A549 (cell line): Measurements from ENCODE around the gene CENPU. TPM values are rescaled to one million over a fixed set of nuclear protein-coding genes. Genes with fewer than 3 reads are reported as not detected.

ENCODE experiments used
- ATAC-seq, 2 experiments: fragments of 200-7000 bp in 1 of 2; fragments of >200 bp in 1 of 2; cut with Nextera tagmentation in 1 of 2; cut with Tn5 transposase in 1 of 2; 3 replicates each; pipeline versions ENCODE4 v1.8.0 to v1.9.1; 2018 to 2020; ENCODE audit warnings: mild to moderate bottlenecking in 1 of 2, moderate library complexity in 1 of 2
- CTCF ChIA-PET: fragments of 300-600 bp; sonication (Branson Sonifier 250); formaldehyde crosslinking; extraction: SDS; loops from one replicate; lab custom pipeline; 2021; ENCODE audit warnings: antibody characterized with exemption, inconsistent platforms; lab: Yijun Ruan, JAX
- POLR2A ChIA-PET: fragments of 350-600 bp; formaldehyde crosslinking; extraction: SDS; loops from one replicate; lab custom pipeline; 2021; ENCODE audit warnings: antibody characterized with exemption, inconsistent platforms; lab: Yijun Ruan, JAX
- DNase-seq, 2 experiments: peaks; one replicate each; pipeline versions ENCODE4 v3.0.0 to v3.0.0-alpha.2; 2011 to 2016; ENCODE audit warnings: low read depth in 1 of 2, low spot score in 1 of 2
- FAIRE-seq: peaks from 2 replicates; lab custom pipeline; 2011; peaks lifted over from hg19 to GRCh38; lab: Jason Lieb, UNC
- H3K27ac ChIP-seq, 2 experiments: fragments of >200 bp; sonication (Bioruptor Twin); formaldehyde crosslinking; 3 replicates each; pipeline ENCODE4 v1.5.1; 2016 to 2017
- H3K4me1 ChIP-seq: fragments of >200 bp; sonication (Bioruptor Twin); formaldehyde crosslinking; 3 replicates; pipeline ENCODE4 v1.6.1; 2016
- H3K4me2 ChIP-seq: fragments of >200 bp; sonication (Bioruptor Twin); formaldehyde crosslinking; 3 replicates; pipeline ENCODE4 v1.6.1; 2016
- H3K4me3 ChIP-seq: fragments of >200 bp; sonication (Bioruptor Twin); formaldehyde crosslinking; 3 replicates; pipeline ENCODE4 v1.5.1; 2016
- H3K9me3 ChIP-seq: fragments of >200 bp; sonication (Bioruptor Twin); formaldehyde crosslinking; 3 replicates; pipeline ENCODE4 v1.6.1; 2016
- ATOH8 ChIP-seq: fragments of 250-450 bp; sonication (Bioruptor Pico); IDR thresholded peaks from 2 replicates; pipeline ENCODE4 v1.5.0; 2020; ENCODE audit warnings: low read depth, mild to moderate bottlenecking, moderate library complexity
- CEBPB ChIP-seq, 2 experiments: fragments of >200 bp in 1 of 2; sonication (Bioruptor Twin) in 1 of 2; formaldehyde crosslinking in 1 of 2; IDR thresholded peaks; 2 replicates each; pipeline ENCODE4 v1.6.1; 2012 to 2016
- EHF ChIP-seq: fragments of 250-450 bp; sonication (Bioruptor Pico); IDR thresholded peaks from 2 replicates; pipeline ENCODE4 v1.5.0; 2020; ENCODE audit warnings: mild to moderate bottlenecking
- ELK1 ChIP-seq: fragments of 150-350 bp; IDR thresholded peaks from 2 replicates; pipeline ENCODE4 v1.6.1; 2014; ENCODE audit warnings: low read depth, mild to moderate bottlenecking, low read length
- FOSL2 ChIP-seq, 2 experiments: fragments of 450-650 bp in 1 of 2; fragments of >200 bp in 1 of 2; sonication (Bioruptor Twin) in 1 of 2; formaldehyde crosslinking; IDR thresholded peaks; 2 replicates each; pipeline versions ENCODE4 v1.5.0 to v1.6.1; 2016 to 2020; ENCODE audit warnings: mild to moderate bottlenecking in 1 of 2, moderate library complexity in 1 of 2
- HES2 ChIP-seq: fragments of >200 bp; sonication (Bioruptor Twin); formaldehyde crosslinking; IDR thresholded peaks from 2 replicates; pipeline ENCODE4 v1.6.1; 2016
- HOXA7 ChIP-seq: fragments of 250-450 bp; sonication (Bioruptor Pico); IDR thresholded peaks from 2 replicates; pipeline ENCODE4 v1.5.0; 2020; ENCODE audit warnings: mild to moderate bottlenecking, moderate library complexity
- JUNB ChIP-seq: fragments of >200 bp; sonication (Bioruptor Twin); formaldehyde crosslinking; IDR thresholded peaks from 2 replicates; pipeline ENCODE4 v1.6.1; 2016
- KDM5A ChIP-seq: fragments of 200-600 bp; sonication (generic); IDR thresholded peaks from 2 replicates; pipeline ENCODE4 v1.6.1; 2016; ENCODE audit warnings: antibody characterized with exemption, mild to moderate bottlenecking
- MAZ ChIP-seq: fragments of 150-350 bp; IDR thresholded peaks from 2 replicates; pipeline ENCODE4 v1.6.1; 2014; ENCODE audit warnings: antibody characterized with exemption, low read depth, low read length, borderline replicate concordance
- PBX3 ChIP-seq: IDR thresholded peaks from 2 replicates; pipeline ENCODE4 v1.6.1; 2012
- RAD21 ChIP-seq, 2 experiments: fragments of >200 bp in 1 of 2; sonication (Bioruptor Twin) in 1 of 2; formaldehyde crosslinking in 1 of 2; IDR thresholded peaks in 1 of 2; conservative IDR thresholded peaks in 1 of 2; 2 replicates in 1 of 2; 3 replicates in 1 of 2; pipeline ENCODE4 v1.6.1; 2012 to 2018; ENCODE audit warnings: inconsistent platforms in 1 of 2
- RNF2 ChIP-seq: fragments of 200-600 bp; sonication (generic); IDR thresholded peaks from 2 replicates; pipeline ENCODE4 v1.6.1; 2016; ENCODE audit warnings: low read depth, mild to moderate bottlenecking, antibody characterized with exemption, moderate library complexity, borderline replicate concordance
- SREBF2 ChIP-seq: fragments of 450-650 bp; IDR thresholded peaks from 2 replicates; pipeline ENCODE4 v1.6.1; 2014; ENCODE audit warnings: mild to moderate bottlenecking, moderate library complexity
- WGBS: methylation state at CpG from one replicate; pipeline ENCODE4 v1.1.6; 2017; ENCODE audit errors: missing lambda C conversion rate; 5-methylcytosine and 5-hydroxymethylcytosine counted together
- polyA plus RNA-seq, 4 experiments: library from polyadenylated mRNA; depleted of rRNA in 3 of 4; stranded (reverse); fragments of >200 nt; fragmentation: RNase III in 1 of 4; extraction: RNeasy Plus Mini Kit Qiagen cat#74134 plus additional on column Dnase treatment in 1 of 4; gene quantifications; 2 replicates in 3 of 4; 3 replicates in 1 of 4; pipeline ENCODE4 v1.2.3, GENCODE V29; 2011 to 2017

Gene CENPU
- polyA plus RNA-seq, 2 of the 4 experiments (the other 2 are of a cell fraction) = 22.9 to 28.4 TPM

GRCh38 chr4:184647266-184648053, 86.4 kb downstream of the CENPU start:
- no peak for TF ChIP-seq JUNB
- TF ChIP-seq SREBF2 = no peak
- no peak for TF ChIP-seq ELK1
- TF ChIP-seq EHF (CRISPR knock-in tag) = no peak
- TF ChIP-seq PBX3 = no peak
- TF ChIP-seq HES2 = no peak
- TF ChIP-seq, all 56 proteins: peak for 0
- ATAC-seq (no peak), DNase-seq (no peak), FAIRE-seq (no peak)
- peaks cover 14% of the 10 kb centered on the region for H3K4me1 ChIP-seq
- H3K9me3 ChIP-seq = no peaks in the 10 kb centered on the region
- H3K4me2 ChIP-seq = peak overlapping the region; percentile 100
- WGBS = 88% methylated on average over 7 of the region's 7 CpGs
- POLR2A ChIA-PET = no interaction called here
- H3K4me3 ChIP-seq = peak overlapping the region; percentile 83
- CTCF ChIA-PET = interaction anchor here (0.8 to 1.3 kb wide), 4 partner anchors 9 to 383 kb away, joined by 3 read pairs; no protein-coding TSS in a partner anchor
- H3K27ac ChIP-seq = peak overlapping the region; percentile 82 to 97

- TF ChIP-seq HES2 = no peak
- no peak overlapping the region for H3K27ac ChIP-seq
- FAIRE-seq = no peak
- H3K4me1 ChIP-seq = peaks cover 14% of the 10 kb centered on the region
- ChIA-PET POLR2A (no interaction called here), CTCF (no interaction called here)
- H3K4me2 ChIP-seq = no peak overlapping the region
- no peak for DNase-seq
- ATAC-seq = no peak
- H3K4me3 ChIP-seq = no peak overlapping the region
- H3K9me3 ChIP-seq = no peaks in the 10 kb centered on the region
- 80% methylated on average over 6 of the region's 6 CpGs for WGBS
Measured at GRCh38 chr4:184645904-184646610, 87.8 kb downstream of the CENPU start.

GRCh38 chr4:184644553-184645307, 89.2 kb downstream of the CENPU start:
- FAIRE-seq = no peak
- TF ChIP-seq FOSL2 (IDR thresholded peaks at IDR 0.05) (no peak), FOSL2 (CRISPR knock-in tag; IDR thresholded peaks at IDR 0.05) (no peak), JUNB (no peak), MAZ (no peak), SREBF2 (no peak), KDM5A (no peak), CEBPB (IDR thresholded peaks at IDR 0.05) (no peak), RNF2 (no peak), HOXA7 (CRISPR knock-in tag) (no peak), ELK1 (no peak), ATOH8 (CRISPR knock-in tag) (no peak), RAD21 (conservative IDR thresholded peaks at IDR 0.05 in 1 of 2, IDR thresholded peaks at IDR 0.05 in 1 of 2) (no peak)
- POLR2A ChIA-PET = no interaction called here

More at GRCh38 chr4:184644553-184645307, 89.2 kb downstream of the CENPU start:
- peaks cover 10% of the 10 kb centered on the region for H3K4me1 ChIP-seq
- 86% methylated on average over 9 of the region's 9 CpGs for WGBS
- CTCF ChIA-PET = no interaction called here
- H3K4me2 ChIP-seq = no peak overlapping the region
- no peak overlapping the region for H3K27ac ChIP-seq
- no peaks in the 10 kb centered on the region for H3K9me3 ChIP-seq
- ATAC-seq (no peak), DNase-seq (no peak)
- no peak overlapping the region for H3K4me3 ChIP-seq
